Nephron progenitor cell (in vitro differentiated cells): Measurements from ENCODE around the gene ATP5F1D.

Experiments used
- DNase-seq: peaks from one replicate; pipeline ENCODE4 v3.0.0; 2021
- H3K27ac Mint-ChIP-seq: 2 replicates; pipeline ENCODE4 v1.8.0; 2021; ENCODE audit warnings: mild to moderate bottlenecking, moderate library complexity, mixed read lengths
- H3K27me3 Mint-ChIP-seq: 2 replicates; pipeline ENCODE4 v1.8.0; 2021; ENCODE audit warnings: mild to moderate bottlenecking, low read depth, mixed read lengths; ENCODE audit not compliant: poor library complexity
- H3K36me3 Mint-ChIP-seq: 2 replicates; pipeline ENCODE4 v1.8.0; 2021; ENCODE audit warnings: low read depth, mixed read lengths
- H3K4me1 Mint-ChIP-seq: 2 replicates; pipeline ENCODE4 v1.8.0; 2021; ENCODE audit warnings: mixed read lengths
- H3K4me3 Mint-ChIP-seq: 2 replicates; pipeline ENCODE4 v1.8.0; 2021; ENCODE audit warnings: mild to moderate bottlenecking, moderate library complexity, mixed read lengths
- H3K9me3 Mint-ChIP-seq: 2 replicates; pipeline ENCODE4 v1.8.0; 2021; ENCODE audit warnings: mild to moderate bottlenecking, moderate library complexity, mixed read lengths
- CTCF ChIP-seq: fragments of 200-600 bp; sonication (generic); IDR thresholded peaks from 2 replicates; pipeline ENCODE4 v1.5.0; 2021; ENCODE audit warnings: antibody characterized with exemption

The ATP5F1D gene

GRCh38 chr19:1263188-1263587 lies 21.6 kb downstream of the ATP5F1D start:
- Mint-ChIP-seq H3K4me1 (peaks cover 78% of the 10 kb centered on the region), H3K9me3 (no peaks in the 10 kb centered on the region), H3K4me3 (peak overlapping the region; percentile 65), H3K36me3 (no peaks in the 10 kb centered on the region), H3K27ac (peak overlapping the region; percentile 72), H3K27me3 (peaks cover 3% of the 10 kb centered on the region)
- TF ChIP-seq CTCF, result no peak
- no peak for DNase-seq

GRCh38 chr19:1264801-1265614 lies 23.5 kb downstream of the ATP5F1D start:
- H3K4me1 Mint-ChIP-seq, result peaks cover 72% of the 10 kb centered on the region
- no peak for TF ChIP-seq CTCF
- DNase-seq, result peak; percentile 64
- peaks cover 2% of the 10 kb centered on the region for H3K36me3 Mint-ChIP-seq
- H3K9me3 Mint-ChIP-seq, result no peaks in the 10 kb centered on the region
- peaks cover 6% of the 10 kb centered on the region for H3K27me3 Mint-ChIP-seq
- peak overlapping the region; percentile 72 for H3K4me3 Mint-ChIP-seq
- H3K27ac Mint-ChIP-seq, result peak overlapping the region; percentile 95

- H3K27me3 Mint-ChIP-seq, result peaks cover 6% of the 10 kb centered on the region
- peaks cover 78% of the 10 kb centered on the region for H3K4me1 Mint-ChIP-seq
- no peaks in the 10 kb centered on the region for H3K9me3 Mint-ChIP-seq
- no peak for DNase-seq
- peak overlapping the region; percentile 72 for H3K4me3 Mint-ChIP-seq
- peaks cover 9% of the 10 kb centered on the region for H3K36me3 Mint-ChIP-seq
- no peak for TF ChIP-seq CTCF
- H3K27ac Mint-ChIP-seq, result peak overlapping the region; percentile 84
Measured at GRCh38 chr19:1265615-1266128, 24.1 kb downstream of the ATP5F1D start.

- no peaks in the 10 kb centered on the region for H3K9me3 Mint-ChIP-seq
- no peak for TF ChIP-seq CTCF
- H3K27ac Mint-ChIP-seq, result peak overlapping the region; percentile 84
- H3K36me3 Mint-ChIP-seq, result peaks cover 15% of the 10 kb centered on the region
- H3K4me3 Mint-ChIP-seq, result peak overlapping the region; percentile 52
- peaks cover 81% of the 10 kb centered on the region for H3K4me1 Mint-ChIP-seq
- peaks cover 6% of the 10 kb centered on the region for H3K27me3 Mint-ChIP-seq
- DNase-seq, result peak; percentile 86
Measured at GRCh38 chr19:1266129-1266915, 24.8 kb downstream of the ATP5F1D start.

- Mint-ChIP-seq H3K27ac (no peak overlapping the region), H3K9me3 (no peaks in the 10 kb centered on the region), H3K4me1 (peaks cover 81% of the 10 kb centered on the region), H3K27me3 (peaks cover 3% of the 10 kb centered on the region), H3K36me3 (peaks cover 16% of the 10 kb centered on the region), H3K4me3 (peak overlapping the region; percentile 73)
- peak; percentile 85 for TF ChIP-seq CTCF
- DNase-seq, result peak; percentile 90
Measured at GRCh38 chr19:1266916-1267476, 25.4 kb downstream of the ATP5F1D start.
